Thoracic aorta (tissue), 2 donors: ENCODE measurements around the gene YWHAG. TPM values are rescaled to one million over a fixed set of nuclear protein-coding genes. Genes with fewer than 3 reads are reported as not detected.
"Not testable (repeated sequence)": the region's sequence is repeated elsewhere in the genome, so short reads cannot be mapped to it uniquely, and the experiment has no call there.

Experiments used
- ATAC-seq: fragments of 150-250 bp; one replicate; pipeline ENCODE4 v1.8.0; 2017; ENCODE audit warnings: low read depth; ENCODE audit not compliant: insufficient number of reproducible peaks, low FRiP score
- DNase-seq: peaks from one replicate; pipeline ENCODE4 v3.0.0-alpha.2; 2020; ENCODE audit warnings: low spot score
- H3K27ac ChIP-seq, 2 donors: fragments of 200-600 bp; sonication (generic); 1 replicate in 1 of 2; 2 replicates in 1 of 2; pipeline ENCODE4 v1.5.1; 2016; ENCODE audit warnings: mild to moderate bottlenecking in 2 of 2, moderate library complexity in 2 of 2
- H3K27me3 ChIP-seq: fragments of 200-600 bp; sonication (generic); replicated peaks from 2 replicates; pipeline ENCODE4 v1.6.0; 2016; ENCODE audit warnings: mild to moderate bottlenecking; ENCODE audit not compliant: insufficient read depth
- H3K36me3 ChIP-seq: fragments of 200-600 bp; sonication (generic); one replicate; pipeline ENCODE4 v1.5.1; 2016
- H3K4me1 ChIP-seq, 2 donors: fragments of 200-600 bp; sonication (generic); 1 replicate in 1 of 2; 2 replicates in 1 of 2; pipeline versions ENCODE4 v1.5.1 to v1.6.0; 2016; ENCODE audit warnings: low read depth in 2 of 2, mild to moderate bottlenecking in 1 of 2; ENCODE audit not compliant: control insufficient read depth in 1 of 2
- H3K4me3 ChIP-seq: fragments of 200-600 bp; sonication (generic); 2 replicates; pipeline ENCODE4 v1.5.1; 2016; ENCODE audit warnings: mild to moderate bottlenecking
- H3K9me3 ChIP-seq: fragments of 200-600 bp; sonication (generic); 2 replicates; pipeline ENCODE4 v1.5.1; 2016
- total RNA-seq, 2 donors: library from RNA; depleted of rRNA; stranded (reverse); fragments of >200 nt; gene quantifications; one replicate each; pipeline versions ENCODE4 v1.1.0 to v1.2.3, GENCODE V29; 2016
- TF ChIP-seq, protein P1 (sequence below): fragments of 200-600 bp; sonication (generic); IDR thresholded peaks from one replicate; pipeline ENCODE4 v1.5.1; 2019; ENCODE audit warnings: antibody characterized with exemption

Gene YWHAG
- total RNA-seq, 2 donors from 2014 or later = 63.2 to 129 TPM

DNA sequence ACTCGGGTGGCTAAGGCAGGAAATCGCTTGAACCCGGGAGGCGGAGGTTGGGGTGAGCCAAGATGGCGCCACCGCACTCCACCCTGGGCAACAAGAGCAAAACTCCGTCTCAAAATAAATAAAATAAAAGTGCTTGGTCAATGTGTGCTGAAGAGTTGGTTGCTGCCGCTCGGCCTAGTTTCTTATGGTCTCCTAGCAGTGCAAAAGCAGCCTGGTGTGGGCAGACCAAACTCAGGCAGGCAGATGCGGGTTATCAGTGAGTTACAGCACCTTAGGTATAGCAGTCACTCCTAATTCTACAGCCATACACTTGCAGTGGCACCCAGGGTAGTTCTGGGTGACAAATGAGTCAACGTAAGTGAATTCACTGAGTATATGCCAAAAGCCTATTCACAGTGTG, 33.7 kb downstream of the YWHAG start:
- no peaks in the 10 kb centered on the region for H3K9me3 ChIP-seq
- H3K4me1 ChIP-seq = peaks cover 24 to 66% of the 10 kb centered on the region in 2 donors
- TF ChIP-seq, protein P1, sequence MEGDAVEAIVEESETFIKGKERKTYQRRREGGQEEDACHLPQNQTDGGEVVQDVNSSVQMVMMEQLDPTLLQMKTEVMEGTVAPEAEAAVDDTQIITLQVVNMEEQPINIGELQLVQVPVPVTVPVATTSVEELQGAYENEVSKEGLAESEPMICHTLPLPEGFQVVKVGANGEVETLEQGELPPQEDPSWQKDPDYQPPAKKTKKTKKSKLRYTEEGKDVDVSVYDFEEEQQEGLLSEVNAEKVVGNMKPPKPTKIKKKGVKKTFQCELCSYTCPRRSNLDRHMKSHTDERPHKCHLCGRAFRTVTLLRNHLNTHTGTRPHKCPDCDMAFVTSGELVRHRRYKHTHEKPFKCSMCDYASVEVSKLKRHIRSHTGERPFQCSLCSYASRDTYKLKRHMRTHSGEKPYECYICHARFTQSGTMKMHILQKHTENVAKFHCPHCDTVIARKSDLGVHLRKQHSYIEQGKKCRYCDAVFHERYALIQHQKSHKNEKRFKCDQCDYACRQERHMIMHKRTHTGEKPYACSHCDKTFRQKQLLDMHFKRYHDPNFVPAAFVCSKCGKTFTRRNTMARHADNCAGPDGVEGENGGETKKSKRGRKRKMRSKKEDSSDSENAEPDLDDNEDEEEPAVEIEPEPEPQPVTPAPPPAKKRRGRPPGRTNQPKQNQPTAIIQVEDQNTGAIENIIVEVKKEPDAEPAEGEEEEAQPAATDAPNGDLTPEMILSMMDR = no peak
- H3K4me3 ChIP-seq = no peak overlapping the region
- H3K27ac ChIP-seq = peak overlapping the region; percentile 89 to 96
- peaks cover 17% of the 10 kb centered on the region for H3K36me3 ChIP-seq
- no peak for DNase-seq
- no peaks in the 10 kb centered on the region for H3K27me3 ChIP-seq
- ATAC-seq = no peak

DNA sequence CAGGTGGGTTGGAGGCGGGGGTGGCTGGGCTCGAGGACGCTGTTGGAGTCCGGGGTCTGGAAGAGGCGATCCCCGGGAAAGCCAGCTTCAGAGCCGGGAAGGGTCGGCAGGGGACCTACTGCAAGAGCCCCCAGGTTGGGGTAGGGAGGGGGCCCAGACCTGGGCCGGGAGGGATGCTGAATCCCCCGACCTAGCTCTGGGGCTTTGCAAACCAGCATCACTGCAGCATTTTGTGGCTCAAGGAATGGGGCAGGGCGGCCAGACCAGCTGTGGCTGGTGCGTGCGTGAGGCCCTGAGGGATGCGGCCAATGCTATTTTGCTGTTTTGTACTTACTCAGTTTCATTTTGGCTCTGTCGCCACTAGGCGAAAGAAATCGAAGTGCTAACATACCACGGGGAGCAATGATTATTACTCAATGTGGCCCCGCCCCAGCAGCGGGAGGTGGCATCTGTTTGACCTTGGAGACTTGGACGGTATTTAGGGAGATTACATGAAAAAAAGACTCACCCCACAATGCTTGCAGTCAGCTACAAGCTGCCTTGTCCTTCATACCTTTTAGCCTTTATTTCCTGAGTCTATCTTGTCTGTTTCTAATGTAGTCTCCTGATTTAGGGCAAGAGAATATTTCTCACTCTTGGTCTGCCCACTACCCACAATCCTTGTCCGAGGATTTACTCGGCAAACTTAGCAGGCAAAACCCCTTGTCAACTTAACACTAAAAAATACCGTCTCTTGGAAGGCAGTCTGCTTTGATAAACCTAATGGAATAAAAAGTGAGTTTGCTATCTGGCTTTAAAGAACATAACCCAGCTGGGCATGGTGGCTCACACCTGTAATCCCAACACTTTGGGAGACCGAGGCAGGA, 40.1 kb downstream of the YWHAG start:
- ATAC-seq (peak; percentile 28), DNase-seq (no peak)
- Histone ChIP-seq H3K27ac (peak overlapping the region; percentile 96 to 99), H3K36me3 (no peaks in the 10 kb centered on the region), H3K9me3 (no peaks in the 10 kb centered on the region), H3K27me3 (no peaks in the 10 kb centered on the region), H3K4me1 (peaks cover 17 to 52% of the 10 kb centered on the region in 2 donors), H3K4me3 (peak overlapping the region; percentile 92)
- TF ChIP-seq, protein P1 = peak; percentile 47

DNA sequence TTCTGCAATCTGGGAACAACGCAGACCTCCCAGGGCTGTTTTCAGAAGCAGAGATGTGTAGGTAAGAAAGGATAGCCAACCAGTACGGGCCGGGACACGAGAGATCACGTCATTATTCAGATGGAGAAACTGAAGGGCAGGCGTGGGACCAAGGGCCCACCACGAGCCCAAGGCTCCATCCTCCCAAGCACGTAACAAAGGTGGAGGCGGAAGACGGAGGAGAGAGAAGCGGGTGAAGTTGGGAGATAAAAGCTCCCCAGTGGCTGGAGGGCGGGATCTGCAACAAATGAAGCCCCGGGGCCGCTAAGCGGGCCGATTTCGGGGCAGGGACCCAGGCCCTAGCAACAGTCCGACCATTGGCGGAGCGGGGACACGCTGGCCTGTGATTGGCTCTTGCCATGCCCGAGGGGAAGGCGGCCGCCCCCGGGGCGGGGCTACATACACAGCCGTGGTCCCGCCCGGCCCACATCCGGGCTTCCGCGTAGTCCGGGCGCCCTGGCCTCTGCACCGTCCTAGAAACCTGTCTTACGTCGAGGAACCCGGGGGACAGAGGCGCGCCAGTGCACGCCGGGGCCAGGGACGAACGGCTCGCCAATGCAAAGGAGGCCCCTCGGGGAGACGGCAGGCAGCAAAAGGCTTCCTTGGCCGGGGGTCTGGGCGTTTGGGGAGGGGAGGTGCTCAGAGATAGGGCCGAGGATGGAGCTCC, 40.9 kb downstream of the YWHAG start:
- ATAC-seq = peak; percentile 79
- Histone ChIP-seq H3K4me3 (peak overlapping the region; percentile 92), H3K27me3 (no peaks in the 10 kb centered on the region), H3K27ac (peak overlapping the region; percentile 96 to 99), H3K9me3 (no peaks in the 10 kb centered on the region), H3K4me1 (peaks cover 10 to 44% of the 10 kb centered on the region in 2 donors), H3K36me3 (no peaks in the 10 kb centered on the region)
- TF ChIP-seq, protein P1 = no peak
- DNase-seq = peak; percentile 83

DNA sequence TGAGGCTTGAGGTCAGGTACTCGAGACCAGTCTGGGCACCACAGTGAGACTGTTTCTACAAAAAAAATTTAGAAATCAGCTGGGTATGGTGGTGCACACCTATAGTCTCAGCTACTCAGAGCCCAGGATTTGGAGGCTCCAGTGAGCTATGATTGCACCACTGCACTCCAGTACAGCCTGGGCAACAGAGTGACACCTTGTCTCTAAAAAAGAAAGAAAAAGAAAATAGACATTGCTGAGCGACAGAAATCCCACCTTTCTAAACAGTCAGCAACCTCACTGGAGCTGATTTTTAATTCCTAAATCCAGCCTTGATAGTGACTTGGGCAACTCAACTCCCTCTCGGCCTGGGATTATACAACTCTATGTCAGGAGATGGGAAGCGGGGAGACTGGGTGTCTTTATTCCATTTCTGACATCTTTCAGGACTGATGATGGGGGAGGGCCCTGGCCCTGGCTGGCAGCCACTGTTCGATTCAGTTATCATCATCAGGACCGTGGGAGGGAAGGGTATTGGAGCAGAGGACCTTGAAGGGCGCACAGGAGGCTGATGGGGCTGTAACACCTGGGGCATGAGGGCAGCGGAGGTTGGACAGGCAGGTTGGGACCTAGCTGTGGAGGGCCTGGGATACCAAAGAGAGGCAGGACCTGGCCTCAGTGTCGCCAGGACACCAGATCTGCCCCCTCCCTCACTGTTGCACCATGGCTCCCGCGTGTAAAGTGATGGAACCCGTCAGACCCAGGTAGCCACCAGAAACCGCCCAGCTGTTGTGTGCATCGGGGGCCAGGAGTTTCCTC, 41.6 kb downstream of the YWHAG start:
- no peak for DNase-seq
- peak overlapping the region; percentile 96 to 99 for H3K27ac ChIP-seq
- H3K9me3 ChIP-seq = no peaks in the 10 kb centered on the region
- no peaks in the 10 kb centered on the region for H3K27me3 ChIP-seq
- H3K36me3 ChIP-seq = no peaks in the 10 kb centered on the region
- H3K4me3 ChIP-seq = peak overlapping the region; percentile 92
- TF ChIP-seq, protein P1 = no peak
- ATAC-seq = no peak
- H3K4me1 ChIP-seq = peaks cover 6 to 38% of the 10 kb centered on the region in 2 donors

DNA sequence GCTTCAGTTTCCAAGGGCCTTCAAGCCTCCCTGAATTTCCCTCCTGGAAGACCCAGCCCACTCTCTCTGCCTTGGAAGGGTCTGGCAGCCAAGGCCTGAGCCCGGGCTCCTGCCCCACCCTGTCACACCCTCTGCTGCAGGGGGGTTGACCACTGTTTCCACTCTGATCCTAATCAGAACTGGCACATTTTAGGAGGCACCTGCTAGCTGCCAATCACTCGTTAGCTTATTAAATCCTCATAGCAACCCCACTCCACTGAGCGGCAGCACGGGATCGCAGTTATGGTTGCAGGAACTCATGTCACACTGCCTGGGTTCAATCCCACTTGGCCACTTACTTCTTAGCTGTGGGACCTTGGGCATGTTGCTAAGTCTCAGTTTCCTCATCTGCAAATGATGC, 43.4 kb downstream of the YWHAG start:
- ATAC-seq (no peak), DNase-seq (no peak)
- Histone ChIP-seq H3K4me3 (no peak overlapping the region), H3K27me3 (no peaks in the 10 kb centered on the region), H3K9me3 (no peaks in the 10 kb centered on the region), H3K4me1 (peaks cover 3 to 28% of the 10 kb centered on the region in 2 donors), H3K36me3 (no peaks in the 10 kb centered on the region), H3K27ac (no peak overlapping the region)
- TF ChIP-seq, protein P1 = no peak

DNA sequence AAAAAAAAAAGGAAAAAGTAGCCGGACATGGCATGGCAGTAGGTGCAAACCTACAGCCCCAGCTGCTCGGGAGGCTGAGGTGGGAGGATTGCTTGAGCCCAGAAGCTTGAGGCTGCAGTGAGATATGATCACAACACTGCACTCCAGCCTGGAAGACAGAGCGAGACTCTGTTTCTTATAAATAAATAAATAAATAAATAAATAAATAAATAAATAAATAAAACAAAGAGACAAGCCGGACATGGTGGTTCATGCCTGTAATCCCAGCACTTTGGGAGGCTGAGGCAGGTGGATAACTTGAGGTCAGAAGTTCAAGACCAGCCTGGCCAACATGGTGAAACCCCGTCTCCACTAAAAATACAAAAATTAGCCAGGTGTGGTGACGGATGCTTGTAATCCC, 44.1 kb downstream of the YWHAG start:
- H3K27ac ChIP-seq, H3K36me3 ChIP-seq, ATAC-seq, H3K4me3 ChIP-seq, H3K27me3 ChIP-seq, DNase-seq, H3K9me3 ChIP-seq: not testable (repeated sequence)
- H3K4me1 ChIP-seq = peaks cover 3 to 28% of the 10 kb centered on the region in 2 donors
